K562 (cell line): ENCODE measurements around the gene WDFY2. TPM values are rescaled to one million over a fixed set of nuclear protein-coding genes. Genes with fewer than 3 reads are reported as not detected.

Source experiments
- ATAC-seq: fragments of 200-7000 bp; cut with Tn5 transposase; 3 replicates; pipeline ENCODE4 v1.9.1; 2020; ENCODE audit warnings: moderate library complexity
- BruUV-seq: library from RNA; stranded (reverse); fragments of 400-500 nt; replicated peaks from 2 replicates; lab custom pipeline; 2021; lab: Mats Ljungman, UMichigan
- CTCF ChIA-PET: fragments of 300-600 bp; formaldehyde crosslinking; extraction: SDS; loops from one replicate; lab custom pipeline; 2021; ENCODE audit warnings: low intra/inter-chr PET ratio; lab: Yijun Ruan, JAX
- POLR2A ChIA-PET: fragments of 300-600, 350-650 bp; sonication (Branson Sonifier 250); formaldehyde crosslinking; extraction: SDS; loops from one replicate; lab custom pipeline; 2021; ENCODE audit warnings: antibody characterized with exemption, inconsistent platforms; lab: Yijun Ruan, JAX
- DNase-seq, 4 experiments: peaks; one replicate each; pipeline versions ENCODE4 v3.0.0 to v3.0.0-alpha.2; 2011 to 2018; ENCODE audit warnings: low spot score in 3 of 4, mixed read lengths in 3 of 4; ENCODE audit errors: extremely low read depth in 1 of 4
- FAIRE-seq: peaks from 2 replicates; lab custom pipeline; 2011; peaks lifted over from hg19 to GRCh38; lab: Jason Lieb, UNC
- H2AFZ ChIP-seq: 2 replicates; pipeline ENCODE4 v1.6.0; 2011; ENCODE audit warnings: low read depth, low read length, control low read depth, inconsistent platforms
- H3K27ac ChIP-seq: fragments of 200-600 bp; 3 replicates; pipeline ENCODE4 v1.8.0; 2011; ENCODE audit warnings: low read depth, mild to moderate bottlenecking, control low read depth, inconsistent platforms, low read length, moderate library complexity, mixed read lengths; ENCODE audit errors: extremely low read depth
- H3K27me3 ChIP-seq, 2 experiments: fragments of 300-600 bp in 1 of 2; 2 replicates in 1 of 2; 3 replicates in 1 of 2; pipeline versions ENCODE4 v1.6.0 to v1.8.0; 2011; ENCODE audit warnings: inconsistent platforms in 2 of 2, low read length in 2 of 2, mild to moderate bottlenecking in 1 of 2, mixed read lengths in 1 of 2, moderate library complexity in 1 of 2; ENCODE audit not compliant: control insufficient read depth in 2 of 2, insufficient read depth in 2 of 2
- H3K36me3 ChIP-seq: fragments of 300-600 bp; 3 replicates; pipeline ENCODE4 v1.8.0; 2011; ENCODE audit warnings: mild to moderate bottlenecking, low read length, inconsistent platforms; ENCODE audit not compliant: control insufficient read depth, insufficient read depth
- H3K4me1 ChIP-seq, 2 experiments: fragments of 200-600 bp in 1 of 2; replicated peaks in 1 of 2; 2 replicates in 1 of 2; 3 replicates in 1 of 2; pipeline versions ENCODE4 v1.5.1 to v1.8.0; 2011; ENCODE audit warnings: inconsistent platforms in 2 of 2, low read length in 2 of 2, mild to moderate bottlenecking in 1 of 2, mixed read lengths in 1 of 2, moderate library complexity in 1 of 2; ENCODE audit not compliant: control insufficient read depth in 2 of 2, insufficient read depth in 2 of 2
- H3K4me2 ChIP-seq: 2 replicates; pipeline ENCODE4 v1.6.1; 2011; ENCODE audit warnings: low read length, control low read depth, inconsistent platforms, mixed read lengths; ENCODE audit not compliant: insufficient read depth
- H3K4me3 ChIP-seq: fragments of 200-600 bp; sonication (generic), shearing (Covaris generic); 2 replicates; pipeline ENCODE4 v1.5.1; 2016; ENCODE audit warnings: control low read depth, inconsistent platforms
- H3K79me2 ChIP-seq: fragments of 200-600 bp; 3 replicates; pipeline ENCODE4 v1.8.0; 2011; ENCODE audit warnings: low read length, inconsistent platforms; ENCODE audit not compliant: control insufficient read depth, insufficient read depth
- H3K9ac ChIP-seq, 2 experiments: 2 replicates each; pipeline versions ENCODE4 v1.6.0 to v1.6.1; 2011; ENCODE audit warnings: low read depth in 2 of 2, low read length in 2 of 2, control low read depth in 1 of 2, inconsistent platforms in 1 of 2, mild to moderate bottlenecking in 1 of 2, mixed read lengths in 1 of 2; ENCODE audit not compliant: insufficient read depth in 1 of 2
- H3K9me1 ChIP-seq: one replicate; pipeline ENCODE4 v1.6.0; 2011; ENCODE audit warnings: inconsistent platforms, mild to moderate bottlenecking, low read length, moderate library complexity; ENCODE audit not compliant: control insufficient read depth, insufficient read depth
- H3K9me3 ChIP-seq: replicated peaks from 2 replicates; pipeline ENCODE4 v1.5.1; 2011; ENCODE audit warnings: low read depth, low read length, inconsistent platforms; ENCODE audit not compliant: control insufficient read depth, insufficient read depth
- H4K20me1 ChIP-seq: replicated peaks from 2 replicates; pipeline ENCODE4 v1.6.1; 2011; ENCODE audit warnings: low read length, inconsistent platforms, mixed read lengths; ENCODE audit not compliant: control insufficient read depth, insufficient read depth
- ARID1B ChIP-seq: fragments of 450-650 bp; IDR thresholded peaks from 2 replicates; pipeline ENCODE4 v1.6.1; 2016; ENCODE audit warnings: antibody characterized with exemption, mild to moderate bottlenecking, inconsistent platforms
- CBFA2T2 ChIP-seq: fragments of 450-650 bp; conservative IDR thresholded peaks from 2 replicates; pipeline ENCODE4 v1.6.1; 2017; ENCODE audit warnings: mild to moderate bottlenecking
- CBFA2T3 ChIP-seq: fragments of 450-650 bp; IDR thresholded peaks from 2 replicates; pipeline ENCODE4 v1.6.1; 2017
- CBFB ChIP-seq: sonication (generic); formaldehyde crosslinking; IDR thresholded peaks from 2 replicates; pipeline ENCODE4 v1.4.0; 2020; ENCODE audit warnings: mild to moderate bottlenecking, missing genetic modification reagents
- CHD1 ChIP-seq: fragments of 200-600 bp; sonication (generic); IDR thresholded peaks from one replicate; pipeline ENCODE4 v1.6.1; 2012; ENCODE audit warnings: mild to moderate bottlenecking, moderate library complexity, low read length, inconsistent platforms
- ELK1 ChIP-seq: sonication (generic); formaldehyde crosslinking; IDR thresholded peaks from 2 replicates; pipeline ENCODE4 v1.8.1; 2022; ENCODE audit warnings: missing genetic modification reagents
- HDAC8 ChIP-seq: fragments of 450-650 bp; IDR thresholded peaks from 2 replicates; pipeline ENCODE4 v1.6.1; 2016; ENCODE audit warnings: mild to moderate bottlenecking, missing genetic modification characterization, moderate library complexity, missing compliant biosample characterization
- KDM1A ChIP-seq, 2 experiments: fragments of 450-650 bp; IDR thresholded peaks; 2 replicates each; pipeline ENCODE4 v1.6.1; 2016; ENCODE audit warnings: mild to moderate bottlenecking in 2 of 2
- MCM3 ChIP-seq: fragments of 450-650 bp; IDR thresholded peaks from 2 replicates; pipeline ENCODE4 v1.6.1; 2016
- NFYB ChIP-seq: IDR thresholded peaks from 2 replicates; pipeline ENCODE4 v1.6.1; 2011; ENCODE audit warnings: mild to moderate bottlenecking, moderate library complexity; ENCODE audit not compliant: insufficient read length; ENCODE audit errors: extremely low read depth
- RBM25 ChIP-seq: fragments of 200-400 bp; formaldehyde crosslinking; IDR thresholded peaks from 2 replicates; pipeline ENCODE4 v1.6.1; 2018; ENCODE audit warnings: low read length, low read depth, moderate library complexity; ENCODE audit not compliant: severe bottlenecking
- RFX7 ChIP-seq: fragments of 250-450 bp; sonication (Bioruptor Pico); IDR thresholded peaks from 2 replicates; pipeline ENCODE4 v1.5.1; 2021; ENCODE audit warnings: mild to moderate bottlenecking
- SP2 ChIP-seq: IDR thresholded peaks from 2 replicates; pipeline ENCODE4 v1.6.1; 2011; ENCODE audit warnings: mild to moderate bottlenecking, low read depth, low read length, moderate library complexity; ENCODE audit not compliant: poor library complexity, severe bottlenecking; ENCODE audit errors: extremely low read depth
- TAL1 ChIP-seq: fragments of 450-650 bp; IDR thresholded peaks from 2 replicates; pipeline ENCODE4 v1.6.1; 2016; ENCODE audit warnings: mild to moderate bottlenecking
- VEZF1 ChIP-seq: fragments of 200-800 bp; sonication (Bioruptor generic); IDR thresholded peaks from 2 replicates; pipeline ENCODE4 v1.6.1; 2017; ENCODE audit warnings: missing genetic modification characterization, missing compliant biosample characterization
- XRCC3 ChIP-seq: fragments of 450-650 bp; IDR thresholded peaks from 2 replicates; pipeline ENCODE4 v1.6.1; 2017; ENCODE audit warnings: mild to moderate bottlenecking, moderate library complexity
- YBX1 ChIP-seq: fragments of 450-650 bp; IDR thresholded peaks from 2 replicates; pipeline ENCODE4 v1.7.1; 2016; ENCODE audit warnings: mild to moderate bottlenecking
- ZNF174 ChIP-seq: fragments of 250-450 bp; sonication (Bioruptor Pico); IDR thresholded peaks from 2 replicates; pipeline ENCODE4 v1.4.0; 2020; ENCODE audit warnings: mild to moderate bottlenecking
- ZNF282 ChIP-seq: sonication (generic); formaldehyde crosslinking; IDR thresholded peaks from 2 replicates; pipeline ENCODE4 v1.8.1; 2023; ENCODE audit warnings: missing genetic modification reagents
- ZNF699 ChIP-seq: fragments of 250-450 bp; sonication (Bioruptor Pico); IDR thresholded peaks from 2 replicates; pipeline ENCODE4 v1.8.0; 2021; ENCODE audit warnings: mild to moderate bottlenecking, moderate library complexity; ENCODE audit not compliant: insufficient replicate concordance
- ZSCAN32 ChIP-seq: fragments of 450-650 bp; formaldehyde crosslinking; IDR thresholded peaks from 2 replicates; pipeline ENCODE4 v1.4.0; 2020; ENCODE audit warnings: mild to moderate bottlenecking, moderate library complexity
- WGBS: fragments of 100-300 bp; shearing (Covaris generic); methylation state at CpG from one replicate; pipeline ENCODE4 v1.1.6; 2016; ENCODE audit warnings: low coverage, mixed read lengths; ENCODE audit not compliant: insufficient coverage; ENCODE audit errors: missing lambda C conversion rate; 5-methylcytosine and 5-hydroxymethylcytosine counted together
- in situ Hi-C: fragments of 300-500 bp; cut with MboI; formaldehyde crosslinking; loops from 4 replicates; pipeline ENCODE4 v1.15.0; 2018; ENCODE audit warnings: inconsistent platforms, mixed read lengths
- intact Hi-C: fragments of 100-400 bp; cut with micrococcal nuclease; formaldehyde crosslinking; loops from 2 replicates; pipeline ENCODE4 v1.14.2; 2022
- polyA plus RNA-seq, 8 experiments: library from polyadenylated mRNA; depleted of rRNA in 4 of 8; stranded (reverse) in 5 of 8; unstranded in 3 of 8; fragments of >200 nt; fragmentation: Nextera tagmentation in 2 of 8; fragmentation: Illumina TruSeq in 1 of 8; extraction: Ambion mirVana in 2 of 8; extraction: Trizol in 1 of 8; gene quantifications; 2 replicates each; pipeline versions ENCODE4 v1.2.1 to v1.2.3, GENCODE V29; 2011 to 2014; ENCODE audit warnings: inconsistent platforms in 1 of 8, missing spikeins in 1 of 8
- total RNA-seq, 7 experiments: library from RNA; depleted of rRNA in 6 of 7; stranded (reverse); fragments of >200 nt in 6 of 7; fragmentation: Illumina TruSeq in 2 of 7; extraction: Trizol in 2 of 7; gene quantifications; 2 replicates each; pipeline versions ENCODE4 v1.2.1 to v1.2.3, GENCODE V29; 2011 to 2021; ENCODE audit warnings: low replicate concordance in 1 of 7
- TF ChIP-seq, protein P1 (sequence below): IDR thresholded peaks from 2 replicates; pipeline ENCODE4 v1.6.1; 2014; ENCODE audit warnings: antibody characterized with exemption

The WDFY2 gene
- total and polyA plus RNA-seq, 9 of the 15 experiments (the other 6 are each of a cell fraction or from before 2014, with no cell fraction given): 0.66 to 6.4 (median 4.4) TPM

GRCh38 chr13:51594432-51594831, 10.2 kb downstream of the WDFY2 start:
- H2AFZ ChIP-seq: no peak overlapping the region
- no peaks in the 10 kb centered on the region for H3K36me3 ChIP-seq
- no peaks in the 10 kb centered on the region for H3K9me3 ChIP-seq
- no peak for FAIRE-seq
- no peaks in the 10 kb centered on the region for H4K20me1 ChIP-seq
- ChIA-PET CTCF (no interaction called here), POLR2A (no interaction called here)
- intact Hi-C loops (no loop called here), in situ Hi-C loops (no loop called here)
- H3K27ac ChIP-seq: no peak overlapping the region
- no peak overlapping the region for H3K9ac ChIP-seq
- peaks cover 0 to 26% of the 10 kb centered on the region in 2 experiments; a peak in 4 of 5 replicates for H3K4me1 ChIP-seq
- no peak overlapping the region for H3K4me2 ChIP-seq
- DNase-seq: peak in 1 of 4 experiments; percentile 3
- H3K9me1 ChIP-seq: no peaks in the 10 kb centered on the region
- ATAC-seq: no peak
- H3K4me3 ChIP-seq: no peak overlapping the region
- BruUV-seq: no TSS peak
- peaks cover 33% of the 10 kb centered on the region for H3K79me2 ChIP-seq
- WGBS: 7% methylated on average over 3 of the region's 3 CpGs
- no peaks in the 10 kb centered on the region for H3K27me3 ChIP-seq
- TF ChIP-seq CBFA2T2 (peak; percentile 33; the same call in 1 of the 2 replicates), HDAC8 (no peak), TAL1 (peak; percentile 50), YBX1 (no peak), CHD1 (no peak), CBFB (no peak), ZNF174 (no peak), ZNF282 (CRISPR knock-in tag) (no peak), CBFA2T3 (peak; percentile 63), MCM3 (no peak), ELK1 (no peak), RFX7 (CRISPR knock-in tag) (no peak), XRCC3 (no peak), SP2 (no peak), ARID1B (peak; percentile 38; the same call in 1 of the 2 replicates), NFYB (no peak), ZSCAN32 (CRISPR knock-in tag) (no peak), RBM25 (no peak), KDM1A (IDR thresholded peaks at IDR 0.05) (peak in 1 of 2 experiments; percentile 19; a peak in 1 of 4 replicates), VEZF1 (no peak), ZNF699 (no peak)
- TF ChIP-seq, protein P1, sequence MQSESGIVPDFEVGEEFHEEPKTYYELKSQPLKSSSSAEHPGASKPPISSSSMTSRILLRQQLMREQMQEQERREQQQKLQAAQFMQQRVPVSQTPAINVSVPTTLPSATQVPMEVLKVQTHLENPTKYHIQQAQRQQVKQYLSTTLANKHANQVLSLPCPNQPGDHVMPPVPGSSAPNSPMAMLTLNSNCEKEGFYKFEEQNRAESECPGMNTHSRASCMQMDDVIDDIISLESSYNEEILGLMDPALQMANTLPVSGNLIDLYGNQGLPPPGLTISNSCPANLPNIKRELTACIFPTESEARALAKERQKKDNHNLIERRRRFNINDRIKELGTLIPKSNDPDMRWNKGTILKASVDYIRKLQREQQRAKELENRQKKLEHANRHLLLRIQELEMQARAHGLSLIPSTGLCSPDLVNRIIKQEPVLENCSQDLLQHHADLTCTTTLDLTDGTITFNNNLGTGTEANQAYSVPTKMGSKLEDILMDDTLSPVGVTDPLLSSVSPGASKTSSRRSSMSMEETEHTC: no peak
